ENCODE data around the gene C1orf21.

Gene C1orf21

GRCh38 chr1:184557423-184558347 lies 170.9 kb downstream of the C1orf21 start:
- Histone ChIP-seq H2BK15ac (replicated peaks; ENCODE audit: low read depth) (no peak overlapping the region), H3K23ac (ENCODE audit: low read length) (no peak overlapping the region), H3K9ac (ENCODE audit: low read length) (no peak overlapping the region), H3K56ac (ENCODE audit: low read length) (no peak overlapping the region), H3K79me2 (ENCODE audit: control insufficient read depth, insufficient read depth, low read length) (no peaks in the 10 kb centered on the region), H3K4ac (ENCODE audit: low read depth, low read length) (no peak overlapping the region), H3K4me1 (ENCODE audit: control insufficient read depth, low read depth, low read length) (no peaks in the 10 kb centered on the region), H3K27me3 (ENCODE audit: insufficient read depth, low read length, poor library complexity) (no peaks in the 10 kb centered on the region), H3K4me2 (ENCODE audit: low read length) (no peak overlapping the region), H2BK120ac (ENCODE audit: low read depth, low read length) (no peak overlapping the region), H3K79me1 (ENCODE audit: low read length) (no peaks in the 10 kb centered on the region), H3K4me3 (ENCODE audit: low read length) (no peak overlapping the region), H3K27ac (ENCODE audit: low read depth, low read length) (no peak overlapping the region), H2AK5ac (ENCODE audit: low read length) (no peak overlapping the region), H2BK5ac (ENCODE audit: low read length) (no peak overlapping the region), H4K5ac (ENCODE audit: low read length) (no peak overlapping the region), H4K8ac (ENCODE audit: low read depth, low read length) (no peak overlapping the region), H3K36me3 (ENCODE audit: control insufficient read depth, insufficient read depth, low read length) (no peaks in the 10 kb centered on the region), H3K18ac (ENCODE audit: low read length) (no peak overlapping the region)
- WGBS (ENCODE audit: extremely low coverage, insufficient coverage, low lambda C conversion rate), result no CpG with 5 or more reads among the region's 3 CpGs
- DNase-seq, result no peak

GRCh38 chr1:184558691-184559090 lies 171.9 kb downstream of the C1orf21 start:
- Histone ChIP-seq H3K23ac (ENCODE audit: low read length) (no peak overlapping the region), H2BK5ac (ENCODE audit: low read length) (no peak overlapping the region), H3K27me3 (ENCODE audit: insufficient read depth, low read length, poor library complexity) (no peaks in the 10 kb centered on the region), H3K79me1 (ENCODE audit: low read length) (no peaks in the 10 kb centered on the region), H3K27ac (ENCODE audit: low read depth, low read length) (no peak overlapping the region), H3K4me2 (ENCODE audit: low read length) (no peak overlapping the region), H3K9ac (ENCODE audit: low read length) (no peak overlapping the region), H4K5ac (ENCODE audit: low read length) (no peak overlapping the region), H2BK120ac (ENCODE audit: low read depth, low read length) (no peak overlapping the region), H3K79me2 (ENCODE audit: control insufficient read depth, insufficient read depth, low read length) (no peaks in the 10 kb centered on the region), H3K4me3 (ENCODE audit: low read length) (no peak overlapping the region), H2AK5ac (ENCODE audit: low read length) (no peak overlapping the region), H3K4me1 (ENCODE audit: control insufficient read depth, low read depth, low read length) (peaks cover 2% of the 10 kb centered on the region), H2BK15ac (replicated peaks; ENCODE audit: low read depth) (no peak overlapping the region), H3K36me3 (ENCODE audit: control insufficient read depth, insufficient read depth, low read length) (no peaks in the 10 kb centered on the region), H3K4ac (ENCODE audit: low read depth, low read length) (no peak overlapping the region), H3K56ac (ENCODE audit: low read length) (no peak overlapping the region), H3K18ac (ENCODE audit: low read length) (no peak overlapping the region), H4K8ac (ENCODE audit: low read depth, low read length) (no peak overlapping the region)
- DNase-seq, result no peak

- H3K4me2 ChIP-seq (ENCODE audit: low read length), result no peak overlapping the region
- H3K4me3 ChIP-seq (ENCODE audit: low read length), result no peak overlapping the region
These were observed 172.4 kb downstream of the C1orf21 start for GRCh38 chr1:184559117-184559713.

GRCh38 chr1:184562806-184563205 lies 176.0 kb downstream of the C1orf21 start:
- Histone ChIP-seq H2AK5ac (ENCODE audit: low read length) (no peak overlapping the region), H3K4ac (ENCODE audit: low read depth, low read length) (no peak overlapping the region), H3K56ac (ENCODE audit: low read length) (no peak overlapping the region), H3K9ac (ENCODE audit: low read length) (no peak overlapping the region), H3K27me3 (ENCODE audit: insufficient read depth, low read length, poor library complexity) (no peaks in the 10 kb centered on the region), H2BK120ac (ENCODE audit: low read depth, low read length) (no peak overlapping the region), H3K4me3 (ENCODE audit: low read length) (no peak overlapping the region), H2BK15ac (replicated peaks; ENCODE audit: low read depth) (no peak overlapping the region), H3K27ac (ENCODE audit: low read depth, low read length) (no peak overlapping the region), H4K5ac (ENCODE audit: low read length) (no peak overlapping the region), H3K23ac (ENCODE audit: low read length) (no peak overlapping the region), H3K79me1 (ENCODE audit: low read length) (no peaks in the 10 kb centered on the region), H3K36me3 (ENCODE audit: control insufficient read depth, insufficient read depth, low read length) (no peaks in the 10 kb centered on the region), H3K18ac (ENCODE audit: low read length) (no peak overlapping the region), H2BK5ac (ENCODE audit: low read length) (no peak overlapping the region), H3K79me2 (ENCODE audit: control insufficient read depth, insufficient read depth, low read length) (no peaks in the 10 kb centered on the region), H4K8ac (ENCODE audit: low read depth, low read length) (no peak overlapping the region), H3K4me1 (ENCODE audit: control insufficient read depth, low read depth, low read length) (peaks cover 12% of the 10 kb centered on the region), H3K4me2 (ENCODE audit: low read length) (no peak overlapping the region)
- no CpG with 5 or more reads among the region's 1 CpG for WGBS (ENCODE audit: extremely low coverage, insufficient coverage, low lambda C conversion rate)
- no peak for DNase-seq

More at GRCh38 chr1:184559117-184559713, 172.4 kb downstream of the C1orf21 start:
- Histone ChIP-seq H3K56ac (ENCODE audit: low read length) (no peak overlapping the region), H3K79me1 (ENCODE audit: low read length) (no peaks in the 10 kb centered on the region), H4K8ac (ENCODE audit: low read depth, low read length) (no peak overlapping the region), H3K4ac (ENCODE audit: low read depth, low read length) (no peak overlapping the region), H3K27me3 (ENCODE audit: insufficient read depth, low read length, poor library complexity) (no peaks in the 10 kb centered on the region), H3K79me2 (ENCODE audit: control insufficient read depth, insufficient read depth, low read length) (no peaks in the 10 kb centered on the region), H2AK5ac (ENCODE audit: low read length) (no peak overlapping the region), H2BK5ac (ENCODE audit: low read length) (no peak overlapping the region), H2BK120ac (ENCODE audit: low read depth, low read length) (no peak overlapping the region), H3K4me1 (ENCODE audit: control insufficient read depth, low read depth, low read length) (peaks cover 2% of the 10 kb centered on the region), H3K9ac (ENCODE audit: low read length) (no peak overlapping the region), H4K5ac (ENCODE audit: low read length) (no peak overlapping the region), H3K23ac (ENCODE audit: low read length) (no peak overlapping the region), H3K36me3 (ENCODE audit: control insufficient read depth, insufficient read depth, low read length) (no peaks in the 10 kb centered on the region), H3K27ac (ENCODE audit: low read depth, low read length) (no peak overlapping the region), H3K18ac (ENCODE audit: low read length) (no peak overlapping the region), H2BK15ac (replicated peaks; ENCODE audit: low read depth) (no peak overlapping the region)
- DNase-seq, result no peak
- WGBS (ENCODE audit: extremely low coverage, insufficient coverage, low lambda C conversion rate), result no CpG with 5 or more reads among the region's 1 CpG

- peaks cover 14% of the 10 kb centered on the region for H3K4me1 ChIP-seq (ENCODE audit: control insufficient read depth, low read depth, low read length)
- no peaks in the 10 kb centered on the region for H3K79me1 ChIP-seq (ENCODE audit: low read length)
- WGBS (ENCODE audit: extremely low coverage, insufficient coverage, low lambda C conversion rate), result no CpG with 5 or more reads among the region's 1 CpG
- H3K79me2 ChIP-seq (ENCODE audit: control insufficient read depth, insufficient read depth, low read length), result no peaks in the 10 kb centered on the region
- no peak overlapping the region for H4K8ac ChIP-seq (ENCODE audit: low read depth, low read length)
- H3K36me3 ChIP-seq (ENCODE audit: control insufficient read depth, insufficient read depth, low read length), result no peaks in the 10 kb centered on the region
- no peak overlapping the region for H3K18ac ChIP-seq (ENCODE audit: low read length)
- no peak overlapping the region for H3K4me3 ChIP-seq (ENCODE audit: low read length)
- no peak overlapping the region for H2BK5ac ChIP-seq (ENCODE audit: low read length)
- no peak overlapping the region for H3K27ac ChIP-seq (ENCODE audit: low read depth, low read length)
- H2AK5ac ChIP-seq (ENCODE audit: low read length), result no peak overlapping the region
- no peak overlapping the region for H3K9ac ChIP-seq (ENCODE audit: low read length)
- DNase-seq, result no peak
- H3K23ac ChIP-seq (ENCODE audit: low read length), result no peak overlapping the region
- no peaks in the 10 kb centered on the region for H3K27me3 ChIP-seq (ENCODE audit: insufficient read depth, low read length, poor library complexity)
- H2BK15ac ChIP-seq (replicated peaks; ENCODE audit: low read depth), result no peak overlapping the region
- H3K4ac ChIP-seq (ENCODE audit: low read depth, low read length), result no peak overlapping the region
- H3K4me2 ChIP-seq (ENCODE audit: low read length), result no peak overlapping the region
- H4K5ac ChIP-seq (ENCODE audit: low read length), result no peak overlapping the region
- no peak overlapping the region for H2BK120ac ChIP-seq (ENCODE audit: low read depth, low read length)
- no peak overlapping the region for H3K56ac ChIP-seq (ENCODE audit: low read length)
These were observed 176.5 kb downstream of the C1orf21 start for GRCh38 chr1:184563308-184563707.

Measured in mesendoderm (in vitro differentiated cells).